SJSA1 (cell line): ENCODE results near the gene REPIN1. TPM values are rescaled to one million over a fixed set of nuclear protein-coding genes. Genes with fewer than 3 reads are reported as not detected.

Source experiments
- DNase-seq, 2 experiments: peaks; one replicate each; pipeline ENCODE4 v3.0.0-alpha.2; 2015 to 2020; ENCODE audit warnings: low spot score in 2 of 2, low read depth in 1 of 2
- H3K27ac ChIP-seq: fragments of 250-450 bp; sonication (Bioruptor Pico); 2 replicates; pipeline ENCODE4 v1.5.1; 2020; ENCODE audit warnings: mild to moderate bottlenecking, moderate library complexity
- H3K27me3 ChIP-seq: fragments of 250-450 bp; sonication (Bioruptor Pico); replicated peaks from 2 replicates; pipeline ENCODE4 v1.5.1; 2020; ENCODE audit warnings: mild to moderate bottlenecking, moderate library complexity
- H3K36me3 ChIP-seq: fragments of 250-450 bp; sonication (Bioruptor Pico); 2 replicates; pipeline ENCODE4 v1.5.1; 2020; ENCODE audit warnings: mild to moderate bottlenecking
- H3K4me1 ChIP-seq: fragments of 250-450 bp; sonication (Bioruptor Pico); replicated peaks from 2 replicates; pipeline ENCODE4 v1.6.1; 2021; ENCODE audit warnings: mild to moderate bottlenecking
- H3K4me3 ChIP-seq: fragments of 250-450 bp; sonication (Bioruptor Pico); 2 replicates; pipeline ENCODE4 v1.5.1; 2020; ENCODE audit warnings: mild to moderate bottlenecking
- H3K9me3 ChIP-seq: fragments of 250-450 bp; sonication (Bioruptor Pico); replicated peaks from 2 replicates; pipeline ENCODE4 v1.5.1; 2020; ENCODE audit warnings: mild to moderate bottlenecking
- total RNA-seq: library from RNA; depleted of rRNA; stranded (reverse); fragments of >200 nt; shearing (Covaris generic); gene quantifications from 2 replicates; pipeline ENCODE4 v1.2.3, GENCODE V29; 2014; rRNA removed

Gene REPIN1
- total RNA-seq, 1 experiment from 2014 or later: 62.4 TPM

GRCh38 chr7:150421831-150422230 is 53.2 kb downstream of the REPIN1 start:
- Histone ChIP-seq H3K27me3 (peaks cover 4% of the 10 kb centered on the region; the same call in 1 of the 2 replicates), H3K4me1 (no peaks in the 10 kb centered on the region), H3K4me3 (no peak overlapping the region), H3K9me3 (no peaks in the 10 kb centered on the region), H3K36me3 (no peaks in the 10 kb centered on the region), H3K27ac (no peak overlapping the region)
- no peak for DNase-seq

Other genes starting within 250 kb of the REPIN1 start
- not detected in 2 replicates for gene LRRC61, start 45.5 kb upstream of the REPIN1 start, total RNA-seq
- not detected in 2 replicates for gene ACTR3C, start 45.3 kb upstream of the REPIN1 start, total RNA-seq
- not detected in 2 replicates for gene RARRES2, start 27.2 kb upstream of the REPIN1 start, total RNA-seq
- 5.8 and 8.6 TPM in 2 replicates for gene ZNF775, start 10.5 kb downstream of the REPIN1 start, total RNA-seq
- not detected in 2 replicates for gene GIMAP8, start 81.8 kb downstream of the REPIN1 start, total RNA-seq
- not detected in 2 replicates for gene GIMAP7, start 146.1 kb downstream of the REPIN1 start, total RNA-seq
- not detected in 2 replicates for gene GIMAP4, start 198.6 kb downstream of the REPIN1 start, total RNA-seq